GM12878 (cell line): ENCODE measurements around the gene CFAP97. TPM values are rescaled to one million over a fixed set of nuclear protein-coding genes. Genes with fewer than 3 reads are reported as not detected.

Source experiments
- ATAC-seq: fragments of 200-7000 bp; cut with Tn5 transposase; 3 replicates; pipeline ENCODE4 v1.9.1; 2020; ENCODE audit warnings: mild to moderate bottlenecking, moderate library complexity
- BruUV-seq: library from RNA; stranded (reverse); fragments of 400-500 nt; replicated peaks from 2 replicates; lab custom pipeline; 2021; lab: Mats Ljungman, UMichigan
- CTCF ChIA-PET: fragments of 300-600 bp; sonication (Branson Sonifier 250); formaldehyde crosslinking; extraction: SDS; loops from one replicate; lab custom pipeline; 2021; ENCODE audit warnings: inconsistent platforms; lab: Yijun Ruan, JAX
- POLR2A ChIA-PET: fragments of 350-600 bp; formaldehyde crosslinking; extraction: SDS; loops from one replicate; lab custom pipeline; 2021; ENCODE audit warnings: inconsistent platforms; lab: Charles Lee
- RAD21 ChIA-PET: fragments of 300-600 bp; sonication (Branson Sonifier 250); formaldehyde crosslinking; loops from one replicate; lab custom pipeline; 2023; ENCODE audit warnings: antibody characterized with exemption; ENCODE audit not compliant: unreplicated experiment; lab: Charles Lee
- SMC1A ChIA-PET: fragments of 300-600 bp; sonication (Branson Sonifier 250); formaldehyde crosslinking; loops from one replicate; lab custom pipeline; 2023; ENCODE audit not compliant: unreplicated experiment, uncharacterized antibody; lab: Charles Lee
- DNase-seq: peaks from one replicate; pipeline ENCODE4 v3.0.0-alpha.2; 2011; ENCODE audit warnings: low read depth, low spot score
- FAIRE-seq: peaks from 3 replicates; lab custom pipeline; 2011; peaks lifted over from hg19 to GRCh38; lab: Jason Lieb, UNC
- H2AFZ ChIP-seq: 2 replicates; pipeline ENCODE4 v1.6.0; 2011; ENCODE audit warnings: low read depth, low read length, control low read depth; ENCODE audit not compliant: control insufficient read depth
- H3K27ac ChIP-seq: 2 replicates; pipeline ENCODE4 v1.5.1; 2011; ENCODE audit warnings: control low read depth; ENCODE audit not compliant: control insufficient read depth, insufficient read depth
- H3K27me3 ChIP-seq, 2 experiments: replicated peaks in 1 of 2; 2 replicates each; pipeline versions ENCODE4 v1.6.0 to v1.6.1; 2011; ENCODE audit warnings: low read length in 1 of 2; ENCODE audit not compliant: control insufficient read depth in 2 of 2, insufficient read depth in 2 of 2
- H3K36me3 ChIP-seq, 2 experiments: 2 replicates each; pipeline ENCODE4 v1.5.1; 2011; ENCODE audit warnings: low read length in 1 of 2; ENCODE audit not compliant: control insufficient read depth in 2 of 2, insufficient read depth in 2 of 2
- H3K4me1 ChIP-seq: 2 replicates; pipeline ENCODE4 v1.6.1; 2011; ENCODE audit warnings: mild to moderate bottlenecking, low read length, moderate library complexity, mixed read lengths; ENCODE audit not compliant: control insufficient read depth, insufficient read depth
- H3K4me2 ChIP-seq: 2 replicates; pipeline ENCODE4 v1.6.0; 2011; ENCODE audit warnings: control low read depth; ENCODE audit not compliant: control insufficient read depth, insufficient read depth
- H3K4me3 ChIP-seq: fragments of 200-600 bp; sonication (generic); 2 replicates; pipeline ENCODE4 v1.5.1; 2016
- H3K79me2 ChIP-seq: 2 replicates; pipeline ENCODE4 v1.6.0; 2011; ENCODE audit warnings: low read length; ENCODE audit not compliant: control insufficient read depth, insufficient read depth
- H3K9ac ChIP-seq: 2 replicates; pipeline ENCODE4 v1.8.0; 2011; ENCODE audit warnings: low read length, control low read depth, mixed read lengths; ENCODE audit not compliant: control insufficient read depth, insufficient read depth
- H3K9me3 ChIP-seq: replicated peaks from 3 replicates; pipeline ENCODE4 v1.5.1; 2011; ENCODE audit warnings: mild to moderate bottlenecking, low read length; ENCODE audit not compliant: control insufficient read depth, insufficient read depth
- H4K20me1 ChIP-seq: 2 replicates; pipeline ENCODE4 v1.6.0; 2011; ENCODE audit not compliant: control insufficient read depth, insufficient read depth
- ATF2 ChIP-seq: IDR thresholded peaks from 2 replicates; pipeline ENCODE4 v1.6.1; 2012; ENCODE audit warnings: low read length, inconsistent platforms
- BACH1 ChIP-seq: fragments of 450-650 bp; IDR thresholded peaks from 2 replicates; pipeline ENCODE4 v1.6.1; 2017; ENCODE audit warnings: mild to moderate bottlenecking, borderline replicate concordance
- CBFB ChIP-seq: IDR thresholded peaks from 2 replicates; pipeline ENCODE4 v1.6.1; 2016; ENCODE audit warnings: antibody characterized with exemption, low read depth
- EZH2 ChIP-seq: IDR thresholded peaks from 2 replicates; pipeline ENCODE4 v1.6.1; 2012; ENCODE audit warnings: low read depth, mild to moderate bottlenecking, control low read depth, inconsistent platforms, low read length, borderline replicate concordance; ENCODE audit not compliant: control insufficient read depth
- GABPA ChIP-seq: IDR thresholded peaks from 2 replicates; pipeline ENCODE4 v1.6.1; 2014; ENCODE audit warnings: antibody characterized with exemption, low read depth, mild to moderate bottlenecking, inconsistent platforms
- SMARCA5 ChIP-seq: fragments of 450-650 bp; IDR thresholded peaks from 2 replicates; pipeline ENCODE4 v1.6.1; 2017; ENCODE audit warnings: mild to moderate bottlenecking
- TARDBP ChIP-seq: IDR thresholded peaks from 2 replicates; pipeline ENCODE4 v1.6.1; 2016; ENCODE audit warnings: borderline replicate concordance
- ZBED1 ChIP-seq: IDR thresholded peaks from 2 replicates; pipeline ENCODE4 v1.6.1; 2016; ENCODE audit warnings: borderline replicate concordance
- ZNF687 ChIP-seq: fragments of 450-650 bp; IDR thresholded peaks from 2 replicates; pipeline ENCODE4 v1.6.1; 2017; ENCODE audit warnings: mild to moderate bottlenecking, moderate library complexity
- WGBS: methylation state at CpG from one replicate; pipeline ENCODE4 v1.1.6; 2016; ENCODE audit warnings: low lambda C conversion rate; ENCODE audit not compliant: insufficient replicate concordance, insufficient coverage; ENCODE audit errors: missing lambda C conversion rate; 5-methylcytosine and 5-hydroxymethylcytosine counted together
- in situ Hi-C: fragments of 300-500 bp; cut with MboI; formaldehyde crosslinking; loops from 9 replicates; pipeline ENCODE4 v1.14.3; 2018; ENCODE audit warnings: mixed read lengths
- intact Hi-C: fragments of 100-400 bp; cut with micrococcal nuclease; formaldehyde crosslinking; loops from one replicate; pipeline ENCODE4 v1.14.2; 2022; ENCODE audit not compliant: unreplicated experiment
- polyA plus RNA-seq, 11 experiments: library from polyadenylated mRNA; depleted of rRNA in 4 of 11; unstranded in 6 of 11; stranded (reverse) in 5 of 11; fragments of >200 nt; fragmentation: Nextera tagmentation in 4 of 11; fragmentation: Illumina TruSeq in 1 of 11; extraction: Ambion mirVana in 4 of 11; extraction: Trizol in 1 of 11; gene quantifications; 1 replicate in 1 of 11; 2 replicates in 10 of 11; pipeline versions ENCODE4 v1.2.1 to v1.2.3, GENCODE V29; 2011 to 2016; ENCODE audit warnings: inconsistent platforms in 2 of 11, missing spikeins in 2 of 11, low read depth in 1 of 11
- total RNA-seq, 4 experiments: library from RNA; depleted of rRNA in 3 of 4; stranded (reverse); fragments of >200 nt in 3 of 4; fragmentation: Illumina TruSeq in 1 of 4; extraction: Trizol in 1 of 4; gene quantifications; 2 replicates each; pipeline versions ENCODE4 v1.2.1 to v1.2.3, GENCODE V29; 2013 to 2021
- TF ChIP-seq, protein P1 (sequence below): fragments of 450-650 bp; formaldehyde crosslinking; IDR thresholded peaks from 2 replicates; pipeline ENCODE4 v1.4.0; 2022; ENCODE audit warnings: mild to moderate bottlenecking, moderate library complexity
- TF ChIP-seq, protein P2 (sequence below): fragments of 450-650 bp; IDR thresholded peaks from 2 replicates; pipeline ENCODE4 v1.6.1; 2018; ENCODE audit warnings: borderline replicate concordance, mild to moderate bottlenecking; ENCODE audit not compliant: partially characterized antibody

CFAP97 gene
- total and polyA plus RNA-seq, 10 of the 15 experiments (the other 5 are each of a cell fraction or from before 2014, with no cell fraction given) = 26.4 to 62.7 (median 48.0) TPM

GRCh38 chr4:185235119-185235842 is 31.5 kb upstream of the CFAP97 start:
- ATAC-seq (no peak), DNase-seq (no peak), FAIRE-seq (no peak)
- BruUV-seq = TSS peak; percentile 13
- Histone ChIP-seq H3K36me3 (peaks cover 5 to 10% of the 10 kb centered on the region in 2 experiments), H3K4me2 (no peak overlapping the region), H3K4me1 (no peaks in the 10 kb centered on the region), H3K79me2 (peaks cover 71% of the 10 kb centered on the region), H3K4me3 (no peak overlapping the region), H3K9ac (no peak overlapping the region), H4K20me1 (no peaks in the 10 kb centered on the region), H3K27ac (no peak overlapping the region), H3K27me3 (no peaks in the 10 kb centered on the region), H2AFZ (no peak overlapping the region), H3K9me3 (peaks cover 5% of the 10 kb centered on the region)
- ChIA-PET POLR2A (interaction anchor here (0.6 kb wide), 1 partner anchor 34 kb away, joined by 3 read pairs; no protein-coding TSS in a partner anchor), SMC1A (interaction anchor here (1.3 kb wide), 2 partner anchors 16 to 31 kb away, joined by 3 read pairs; no protein-coding TSS in a partner anchor), CTCF (interaction anchor here (1.5 kb wide), 1 partner anchor 30 kb away, joined by 3 read pairs; no protein-coding TSS in a partner anchor), RAD21 (no interaction called here)
- intact Hi-C loops (no loop called here), in situ Hi-C loops (no loop called here)
- WGBS = 84% methylated on average over 7 of the region's 7 CpGs
- no peak for TF ChIP-seq TARDBP
- no peak for TF ChIP-seq GABPA
- no peak for TF ChIP-seq BACH1
- TF ChIP-seq CBFB = no peak
- TF ChIP-seq, protein P1, sequence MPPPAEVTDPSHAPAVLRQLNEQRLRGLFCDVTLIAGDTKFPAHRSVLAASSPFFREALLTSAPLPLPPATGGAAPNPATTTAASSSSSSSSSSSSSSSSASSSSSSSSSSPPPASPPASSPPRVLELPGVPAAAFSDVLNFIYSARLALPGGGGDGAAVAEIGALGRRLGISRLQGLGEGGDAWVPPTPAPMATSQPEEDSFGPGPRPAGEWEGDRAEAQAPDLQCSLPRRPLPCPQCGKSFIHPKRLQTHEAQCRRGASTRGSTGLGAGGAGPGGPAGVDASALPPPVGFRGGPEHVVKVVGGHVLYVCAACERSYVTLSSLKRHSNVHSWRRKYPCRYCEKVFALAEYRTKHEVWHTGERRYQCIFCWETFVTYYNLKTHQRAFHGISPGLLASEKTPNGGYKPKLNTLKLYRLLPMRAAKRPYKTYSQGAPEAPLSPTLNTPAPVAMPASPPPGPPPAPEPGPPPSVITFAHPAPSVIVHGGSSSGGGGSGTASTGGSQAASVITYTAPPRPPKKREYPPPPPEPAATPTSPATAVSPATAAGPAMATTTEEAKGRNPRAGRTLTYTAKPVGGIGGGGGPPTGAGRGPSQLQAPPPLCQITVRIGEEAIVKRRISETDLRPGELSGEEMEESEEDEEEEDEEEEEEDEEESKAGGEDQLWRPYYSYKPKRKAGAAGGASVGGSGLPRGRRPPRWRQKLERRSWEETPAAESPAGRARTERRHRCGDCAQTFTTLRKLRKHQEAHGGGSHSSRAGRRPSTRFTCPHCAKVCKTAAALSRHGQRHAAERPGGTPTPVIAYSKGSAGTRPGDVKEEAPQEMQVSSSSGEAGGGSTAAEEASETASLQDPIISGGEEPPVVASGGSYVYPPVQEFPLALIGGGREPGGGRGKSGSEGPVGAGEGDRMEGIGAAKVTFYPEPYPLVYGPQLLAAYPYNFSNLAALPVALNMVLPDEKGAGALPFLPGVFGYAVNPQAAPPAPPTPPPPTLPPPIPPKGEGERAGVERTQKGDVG = no peak
- no peak for TF ChIP-seq ATF2
- TF ChIP-seq, protein P2, sequence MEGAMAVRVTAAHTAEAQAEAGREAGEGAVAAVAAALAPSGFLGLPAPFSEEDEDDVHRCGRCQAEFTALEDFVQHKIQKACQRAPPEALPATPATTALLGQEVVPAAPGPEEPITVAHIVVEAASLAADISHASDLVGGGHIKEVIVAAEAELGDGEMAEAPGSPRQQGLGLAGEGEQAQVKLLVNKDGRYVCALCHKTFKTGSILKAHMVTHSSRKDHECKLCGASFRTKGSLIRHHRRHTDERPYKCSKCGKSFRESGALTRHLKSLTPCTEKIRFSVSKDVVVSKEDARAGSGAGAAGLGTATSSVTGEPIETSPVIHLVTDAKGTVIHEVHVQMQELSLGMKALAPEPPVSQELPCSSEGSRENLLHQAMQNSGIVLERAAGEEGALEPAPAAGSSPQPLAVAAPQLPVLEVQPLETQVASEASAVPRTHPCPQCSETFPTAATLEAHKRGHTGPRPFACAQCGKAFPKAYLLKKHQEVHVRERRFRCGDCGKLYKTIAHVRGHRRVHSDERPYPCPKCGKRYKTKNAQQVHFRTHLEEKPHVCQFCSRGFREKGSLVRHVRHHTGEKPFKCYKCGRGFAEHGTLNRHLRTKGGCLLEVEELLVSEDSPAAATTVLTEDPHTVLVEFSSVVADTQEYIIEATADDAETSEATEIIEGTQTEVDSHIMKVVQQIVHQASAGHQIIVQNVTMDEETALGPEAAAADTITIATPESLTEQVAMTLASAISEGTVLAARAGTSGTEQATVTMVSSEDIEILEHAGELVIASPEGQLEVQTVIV = no peak
- no peak for TF ChIP-seq SMARCA5
- TF ChIP-seq EZH2 = no peak
- TF ChIP-seq ZNF687 = no peak
- TF ChIP-seq ZBED1 = no peak
